HepG2 (cell line): Measurements from ENCODE around the gene TTLL10. TPM values are rescaled to one million over a fixed set of nuclear protein-coding genes. Genes with fewer than 3 reads are reported as not detected.

ENCODE experiments used
- AGO2 ChIP-seq: fragments of 200-400 bp; formaldehyde crosslinking; optimal IDR thresholded peaks from 2 replicates; pipeline ENCODE3; 2017; ENCODE audit warnings: mild to moderate bottlenecking, low read depth, low read length, moderate library complexity
- ARNT2 ChIP-seq: sonication (generic); formaldehyde crosslinking; IDR thresholded peaks from 2 replicates; pipeline ENCODE4 v1.8.0; 2022; ENCODE audit warnings: mild to moderate bottlenecking, low read depth, missing genetic modification reagents, moderate library complexity
- HOMEZ ChIP-seq: IDR thresholded peaks from 2 replicates; pipeline ENCODE4 v1.6.1; 2016; ENCODE audit warnings: low read depth
- KLF9 ChIP-seq: IDR thresholded peaks from 2 replicates; pipeline ENCODE4 v1.6.1; 2016; ENCODE audit warnings: low read depth
- NFATC3 ChIP-seq: sonication (generic); formaldehyde crosslinking; IDR thresholded peaks from 2 replicates; pipeline ENCODE4 v1.5.1; 2020; ENCODE audit warnings: mild to moderate bottlenecking, missing genetic modification reagents
- REST ChIP-seq, 2 experiments: IDR thresholded peaks; 2 replicates each; pipeline ENCODE4 v1.6.1; 2011 to 2012; ENCODE audit warnings: low read length in 2 of 2, borderline replicate concordance in 1 of 2, low read depth in 1 of 2, mild to moderate bottlenecking in 1 of 2, moderate library complexity in 1 of 2
- SAP130 ChIP-seq: IDR thresholded peaks from 2 replicates; pipeline ENCODE4 v1.6.1; 2016; ENCODE audit warnings: low read depth
- THAP11 ChIP-seq: IDR thresholded peaks from 2 replicates; pipeline ENCODE4 v1.6.1; 2016; ENCODE audit warnings: missing biosample characterization, missing genetic modification reagents
- U2AF1 ChIP-seq: fragments of 200-400 bp; formaldehyde crosslinking; optimal IDR thresholded peaks from 2 replicates; pipeline ENCODE3; 2017; ENCODE audit warnings: mild to moderate bottlenecking, low read depth, low read length
- ZBTB46 ChIP-seq: sonication (generic); formaldehyde crosslinking; IDR thresholded peaks from 2 replicates; pipeline ENCODE4 v1.4.0; 2020; ENCODE audit warnings: mild to moderate bottlenecking, missing genetic modification reagents, borderline replicate concordance
- ZFYVE20 ChIP-seq: sonication (generic); formaldehyde crosslinking; IDR thresholded peaks from 2 replicates; pipeline ENCODE4 v1.8.0; 2023; ENCODE audit warnings: low read depth, mild to moderate bottlenecking, moderate library complexity, missing genetic modification reagents, borderline replicate concordance
- ZIK1 ChIP-seq: sonication (generic); formaldehyde crosslinking; IDR thresholded peaks from 2 replicates; pipeline ENCODE4 v1.5.0; 2020; ENCODE audit warnings: mild to moderate bottlenecking, low read depth, missing genetic modification reagents, borderline replicate concordance
- ZNF414 ChIP-seq: sonication (generic); formaldehyde crosslinking; IDR thresholded peaks from 2 replicates; pipeline ENCODE4 v1.5.0; 2020; ENCODE audit warnings: missing genetic modification reagents
- ZNF749 ChIP-seq: sonication (generic); formaldehyde crosslinking; IDR thresholded peaks from 2 replicates; pipeline ENCODE4 v1.8.0; 2022; ENCODE audit warnings: mild to moderate bottlenecking, missing genetic modification reagents, moderate library complexity, borderline replicate concordance
- ZNF761 ChIP-seq: sonication (generic); formaldehyde crosslinking; conservative IDR thresholded peaks from 2 replicates; pipeline ENCODE4 v1.4.0; 2020; ENCODE audit warnings: mild to moderate bottlenecking, missing genetic modification reagents
- ZNF83 ChIP-seq: sonication (generic); formaldehyde crosslinking; IDR thresholded peaks from 2 replicates; pipeline ENCODE4 v1.4.0; 2020; ENCODE audit warnings: missing genetic modification reagents, mild to moderate bottlenecking, borderline replicate concordance
- ZXDC ChIP-seq: sonication (generic); formaldehyde crosslinking; IDR thresholded peaks from 2 replicates; pipeline ENCODE4 v1.5.0; 2020; ENCODE audit warnings: mild to moderate bottlenecking, missing genetic modification reagents
- ZZZ3 ChIP-seq: sonication (generic); formaldehyde crosslinking; IDR thresholded peaks from 2 replicates; pipeline ENCODE4 v1.4.0; 2020; ENCODE audit warnings: missing genetic modification reagents, mild to moderate bottlenecking, borderline replicate concordance
- polyA plus RNA-seq, 8 experiments: library from polyadenylated mRNA; depleted of rRNA in 3 of 8; stranded (reverse) in 7 of 8; unstranded in 1 of 8; fragments of >200 nt; fragmentation: Illumina TruSeq in 4 of 8; extraction: Trizol in 4 of 8; gene quantifications; 2 replicates each; pipeline versions ENCODE4 v1.2.1 to v1.2.3, GENCODE V29; 2011 to 2016; ENCODE audit warnings: low read depth in 4 of 8, missing spikeins in 1 of 8, mixed read lengths in 1 of 8; ENCODE audit not compliant: insufficient read depth in 1 of 8
- total RNA-seq, 5 experiments: library from RNA; depleted of rRNA; stranded (reverse); fragments of >200 nt; fragmentation: Illumina TruSeq; extraction: Trizol; gene quantifications; 2 replicates each; pipeline ENCODE4 v1.2.3, GENCODE V29; 2016; ENCODE audit warnings: low read depth in 1 of 5

TTLL10 gene
- total and polyA plus RNA-seq, 2 of the 13 experiments (the other 11 are each of a cell fraction or from before 2014, with no cell fraction given): not detected

- no peak for TF ChIP-seq REST (IDR thresholded peaks at IDR 0.05; ENCODE audit: borderline replicate concordance in 1 of 2, low read depth in 1 of 2, low read length in 2 of 2)
- TF ChIP-seq ZXDC (CRISPR knock-in tag): no peak
- no peak for TF ChIP-seq THAP11 (CRISPR knock-in tag)
- no peak for TF ChIP-seq ARNT2 (CRISPR knock-in tag)
- TF ChIP-seq ZNF83 (CRISPR knock-in tag): no peak
- TF ChIP-seq ZFYVE20 (CRISPR knock-in tag): no peak
- TF ChIP-seq AGO2: no peak
- TF ChIP-seq ZNF414: no peak
- no peak for TF ChIP-seq U2AF1
- no peak for TF ChIP-seq NFATC3 (CRISPR knock-in tag)
- no peak for TF ChIP-seq ZNF749
- no peak for TF ChIP-seq KLF9 (CRISPR knock-in tag)
- no peak for TF ChIP-seq ZZZ3 (CRISPR knock-in tag)
- no peak for TF ChIP-seq ZIK1
- no peak for TF ChIP-seq ZBTB46 (CRISPR knock-in tag)
- TF ChIP-seq ZNF761 (CRISPR knock-in tag): no peak
- no peak for TF ChIP-seq SAP130 (CRISPR knock-in tag)
- TF ChIP-seq HOMEZ: no peak
These were observed 28.7 kb upstream of the TTLL10 start (continued) for GRCh38 chr1:1144843-1145546.
